Trophoblast cell (in vitro differentiated cells and primary cell): ENCODE data around the gene DNAH1.

Source experiments
- DNase-seq, 2 donors: peaks; one replicate each; pipeline ENCODE4 v3.0.0-alpha.2; 2016
- H2AFZ ChIP-seq: 2 replicates; pipeline ENCODE4 v1.6.1; 2013; ENCODE audit warnings: low read length, moderate library complexity, mild to moderate bottlenecking; ENCODE audit not compliant: insufficient read depth, poor library complexity
- H2AK5ac ChIP-seq: 2 replicates; pipeline ENCODE4 v1.6.1; 2013; ENCODE audit warnings: mild to moderate bottlenecking, low read length
- H2BK120ac ChIP-seq: 2 replicates; pipeline ENCODE4 v1.6.1; 2013; ENCODE audit warnings: low read length, mild to moderate bottlenecking, moderate library complexity; ENCODE audit not compliant: insufficient read depth, poor library complexity
- H2BK12ac ChIP-seq: 2 replicates; pipeline ENCODE4 v1.6.1; 2013; ENCODE audit warnings: mild to moderate bottlenecking, low read length, moderate library complexity
- H2BK5ac ChIP-seq: 2 replicates; pipeline ENCODE4 v1.6.1; 2013; ENCODE audit warnings: low read length, low read depth, moderate library complexity, mild to moderate bottlenecking; ENCODE audit not compliant: poor library complexity
- H3K14ac ChIP-seq: 2 replicates; pipeline ENCODE4 v1.6.1; 2013; ENCODE audit warnings: mild to moderate bottlenecking, low read length
- H3K18ac ChIP-seq: 2 replicates; pipeline ENCODE4 v1.6.1; 2013; ENCODE audit warnings: mild to moderate bottlenecking, low read length
- H3K23ac ChIP-seq: 2 replicates; pipeline ENCODE4 v1.6.1; 2013; ENCODE audit warnings: low read length
- H3K27ac ChIP-seq: 2 replicates; pipeline ENCODE4 v1.5.1; 2013; ENCODE audit warnings: low read depth, mild to moderate bottlenecking, inconsistent platforms, low read length, moderate library complexity
- H3K27me3 ChIP-seq: 2 replicates; pipeline ENCODE4 v1.6.1; 2013; ENCODE audit warnings: inconsistent platforms, mild to moderate bottlenecking, low read length, moderate library complexity; ENCODE audit not compliant: insufficient read depth
- H3K36me3 ChIP-seq, 2 experiments: 1 replicate in 1 of 2; 2 replicates in 1 of 2; pipeline ENCODE4 v1.6.1; 2013; ENCODE audit warnings: low read length in 2 of 2, mild to moderate bottlenecking in 2 of 2, moderate library complexity in 1 of 2; ENCODE audit not compliant: insufficient read depth in 2 of 2, control insufficient read depth in 1 of 2
- H3K4ac ChIP-seq: 2 replicates; pipeline ENCODE4 v1.6.1; 2013; ENCODE audit warnings: low read depth, mild to moderate bottlenecking, low read length, moderate library complexity
- H3K4me1 ChIP-seq, 2 experiments: 1 replicate in 1 of 2; 2 replicates in 1 of 2; pipeline ENCODE4 v1.6.1; 2013; ENCODE audit warnings: low read length in 2 of 2, mild to moderate bottlenecking in 2 of 2, moderate library complexity in 1 of 2; ENCODE audit not compliant: insufficient read depth in 2 of 2, control insufficient read depth in 1 of 2
- H3K4me2 ChIP-seq: 2 replicates; pipeline ENCODE4 v1.6.1; 2013; ENCODE audit warnings: inconsistent platforms, mild to moderate bottlenecking, low read length, moderate library complexity
- H3K4me3 ChIP-seq: 2 replicates; pipeline ENCODE4 v1.5.1; 2013; ENCODE audit warnings: mild to moderate bottlenecking, low read depth, low read length, inconsistent platforms
- H3K79me1 ChIP-seq: one replicate; pipeline ENCODE4 v1.6.1; 2013; ENCODE audit warnings: low read length
- H3K79me2 ChIP-seq: 2 replicates; pipeline ENCODE4 v1.6.1; 2013; ENCODE audit warnings: low read length, mild to moderate bottlenecking; ENCODE audit not compliant: control insufficient read depth, insufficient read depth, poor library complexity
- H3K9ac ChIP-seq: 2 replicates; pipeline ENCODE4 v1.6.1; 2013; ENCODE audit warnings: mild to moderate bottlenecking, low read length
- H3K9me3 ChIP-seq: 2 replicates; pipeline ENCODE4 v1.6.1; 2013; ENCODE audit warnings: low read depth, mild to moderate bottlenecking, control low read depth, inconsistent platforms, low read length; ENCODE audit not compliant: insufficient read depth
- H4K12ac ChIP-seq: 2 replicates; pipeline ENCODE4 v1.6.1; 2013; ENCODE audit warnings: low read depth, mild to moderate bottlenecking, low read length, moderate library complexity
- H4K8ac ChIP-seq: 2 replicates; pipeline ENCODE4 v1.6.1; 2013; ENCODE audit warnings: low read depth, mild to moderate bottlenecking, low read length, moderate library complexity
- H4K91ac ChIP-seq: one replicate; pipeline ENCODE4 v1.6.1; 2013; ENCODE audit warnings: low read depth, mild to moderate bottlenecking, low read length, moderate library complexity
- WGBS: extraction: QIAGEN DNeasy Blood & Tissue Kit; methylation state at CpG from one replicate; pipeline ENCODE4 v1.1.7; 2013; ENCODE audit warnings: missing lambda C conversion rate; ENCODE audit not compliant: insufficient read length, insufficient coverage; ENCODE audit errors: extremely low coverage; 5-methylcytosine and 5-hydroxymethylcytosine counted together

DNAH1 gene

DNA sequence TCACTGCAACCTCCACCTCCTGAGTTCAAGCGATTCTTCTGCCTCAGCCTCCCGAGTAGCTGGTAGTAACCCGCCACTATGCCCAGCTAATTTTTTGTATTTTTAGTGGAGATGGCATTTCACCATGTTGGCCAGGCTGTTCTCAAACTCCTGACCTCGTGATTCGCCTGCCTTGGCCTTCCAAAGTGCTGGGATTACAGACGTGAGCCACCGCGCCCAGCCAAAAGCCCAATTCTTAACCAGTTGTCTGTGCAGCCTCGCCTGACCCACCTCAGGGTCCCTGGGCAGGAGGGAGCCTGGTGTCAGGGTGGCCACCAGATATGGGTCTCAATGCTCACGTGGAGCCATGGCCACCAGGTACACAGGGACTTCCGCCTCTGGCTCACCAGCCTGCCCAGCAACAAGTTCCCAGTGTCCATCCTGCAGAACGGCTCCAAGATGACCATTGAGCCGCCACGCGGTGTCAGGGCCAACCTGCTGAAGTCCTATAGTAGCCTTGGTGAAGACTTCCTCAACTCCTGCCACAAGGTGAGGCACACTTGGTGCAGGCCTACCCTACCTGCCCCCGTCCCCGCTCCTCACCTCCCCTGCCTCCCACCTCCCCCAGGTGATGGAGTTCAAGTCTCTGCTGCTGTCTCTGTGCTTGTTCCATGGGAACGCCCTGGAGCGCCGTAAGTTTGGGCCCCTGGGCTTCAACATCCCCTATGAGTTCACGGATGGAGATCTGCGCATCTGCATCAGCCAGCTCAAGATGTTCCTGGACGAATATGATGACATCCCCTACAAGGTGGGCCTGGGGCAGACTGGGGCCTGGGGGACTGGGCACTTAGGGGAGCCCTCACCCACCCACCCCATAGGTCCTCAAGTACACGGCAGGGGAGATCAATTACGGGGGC is 80.1 kb downstream of the DNAH1 start:
- no peak for DNase-seq
- Histone ChIP-seq H3K9me3 (peaks cover under 1% of the 10 kb centered on the region), H2AK5ac (no peak overlapping the region), H3K4me2 (no peak overlapping the region), H3K27ac (no peak overlapping the region), H3K4ac (no peak overlapping the region), H3K27me3 (no peaks in the 10 kb centered on the region), H3K79me2 (no peaks in the 10 kb centered on the region), H3K18ac (no peak overlapping the region), H4K12ac (no peak overlapping the region), H3K4me3 (no peak overlapping the region), H2BK120ac (no peak overlapping the region), H3K79me1 (no peaks in the 10 kb centered on the region), H2BK12ac (no peak overlapping the region), H3K36me3 (peaks cover 11 to 14% of the 10 kb centered on the region in 2 experiments), H3K9ac (no peak overlapping the region), H3K4me1 (no peaks in the 10 kb centered on the region), H3K23ac (no peak overlapping the region), H4K91ac (no peak overlapping the region), H3K14ac (no peak overlapping the region), H4K8ac (no peak overlapping the region), H2BK5ac (no peak overlapping the region), H2AFZ (no peak overlapping the region)
- WGBS, result no CpG with 5 or more reads among the region's 25 CpGs

DNA sequence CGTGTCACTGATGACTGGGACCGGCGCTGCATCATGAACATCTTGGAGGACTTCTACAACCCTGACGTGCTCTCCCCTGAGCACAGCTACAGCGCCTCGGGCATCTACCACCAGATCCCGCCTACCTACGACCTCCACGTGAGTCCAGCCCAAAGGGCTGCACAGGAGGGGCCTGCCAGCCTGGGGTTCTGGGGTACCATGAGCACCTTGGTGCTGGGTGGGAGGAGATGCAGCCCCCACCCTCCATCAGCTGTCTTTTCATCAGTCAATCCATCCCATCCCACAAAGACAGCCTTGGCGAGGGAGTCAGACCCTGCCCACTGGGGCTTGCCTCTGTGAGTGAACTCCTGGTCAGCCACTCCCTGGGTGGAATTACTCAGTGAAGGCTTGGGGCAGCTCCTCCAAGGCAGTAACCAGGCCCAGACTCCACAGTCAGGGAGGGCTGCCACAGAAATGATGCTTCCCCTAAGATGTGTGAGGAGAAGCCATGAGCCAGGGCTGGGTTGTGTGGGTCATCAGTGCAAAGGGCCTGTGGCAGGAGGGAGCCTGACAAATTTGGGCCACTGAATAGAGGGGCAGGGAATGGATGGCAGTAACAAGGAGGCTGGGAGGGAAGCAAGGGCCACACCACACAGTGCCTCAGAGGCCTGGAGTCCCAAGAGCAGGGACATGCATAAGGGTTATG is 80.9 kb downstream of the DNAH1 start:
- no peak overlapping the region for H3K18ac ChIP-seq
- no peaks in the 10 kb centered on the region for H3K9me3 ChIP-seq
- H3K27me3 ChIP-seq, result no peaks in the 10 kb centered on the region
- no peak overlapping the region for H3K9ac ChIP-seq
- DNase-seq, result no peak
- no peaks in the 10 kb centered on the region for H3K79me1 ChIP-seq
- no peak overlapping the region for H2BK120ac ChIP-seq
- H3K23ac ChIP-seq, result no peak overlapping the region
- H3K36me3 ChIP-seq, result peaks cover 19 to 22% of the 10 kb centered on the region in 2 experiments
- H4K8ac ChIP-seq, result no peak overlapping the region
- no peak overlapping the region for H4K91ac ChIP-seq
- no peak overlapping the region for H3K4me2 ChIP-seq
- H3K4me3 ChIP-seq, result no peak overlapping the region
- no peak overlapping the region for H2BK5ac ChIP-seq
- WGBS, result no CpG with 5 or more reads among the region's 10 CpGs
- no peak overlapping the region for H2AK5ac ChIP-seq
- H3K4ac ChIP-seq, result no peak overlapping the region
- no peak overlapping the region for H4K12ac ChIP-seq
- H2BK12ac ChIP-seq, result no peak overlapping the region
- no peak overlapping the region for H3K14ac ChIP-seq
- no peak overlapping the region for H2AFZ ChIP-seq
- H3K4me1 ChIP-seq, result peaks cover under 1 to 2% of the 10 kb centered on the region in 2 experiments
- H3K27ac ChIP-seq, result no peak overlapping the region
- H3K79me2 ChIP-seq, result no peaks in the 10 kb centered on the region

DNA sequence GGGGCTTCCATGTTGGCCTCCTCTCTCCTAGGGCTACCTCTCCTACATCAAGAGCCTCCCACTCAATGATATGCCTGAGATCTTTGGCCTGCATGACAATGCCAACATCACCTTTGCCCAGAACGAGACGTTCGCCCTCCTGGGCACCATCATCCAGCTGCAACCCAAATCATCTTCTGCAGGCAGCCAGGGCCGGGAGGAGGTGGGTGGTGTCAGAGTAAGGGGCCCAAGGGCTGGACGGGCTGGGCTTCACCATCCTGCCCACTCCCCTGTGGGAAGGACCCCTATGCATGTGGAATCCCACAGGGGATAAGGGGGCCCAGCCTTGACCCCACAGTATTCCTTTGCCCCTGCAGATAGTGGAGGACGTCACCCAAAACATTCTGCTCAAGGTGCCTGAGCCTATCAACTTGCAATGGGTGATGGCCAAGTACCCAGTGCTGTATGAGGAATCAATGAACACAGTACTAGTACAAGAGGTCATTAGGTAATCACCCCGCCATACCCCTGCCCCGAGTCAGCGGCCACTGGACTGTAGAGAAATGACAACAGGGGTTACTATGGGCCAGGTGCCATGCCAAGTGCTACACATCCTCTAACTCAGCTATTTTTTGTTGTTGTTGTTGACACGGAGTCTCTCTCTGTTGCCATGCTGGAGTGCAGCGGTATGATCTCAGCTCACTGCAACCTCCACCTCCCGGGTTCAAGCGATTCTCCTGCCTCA is 81.7 kb downstream of the DNAH1 start:
- H3K23ac ChIP-seq, result no peak overlapping the region
- no peaks in the 10 kb centered on the region for H3K79me2 ChIP-seq
- no peak overlapping the region for H3K9ac ChIP-seq
- no peak overlapping the region for H2AFZ ChIP-seq
- no peak for DNase-seq
- no peaks in the 10 kb centered on the region for H3K27me3 ChIP-seq
- no peak overlapping the region for H3K4ac ChIP-seq
- no peaks in the 10 kb centered on the region for H3K79me1 ChIP-seq
- no peak overlapping the region for H2BK12ac ChIP-seq
- no peak overlapping the region for H4K91ac ChIP-seq
- no peak overlapping the region for H3K4me2 ChIP-seq
- H2BK5ac ChIP-seq, result no peak overlapping the region
- no peak overlapping the region for H2BK120ac ChIP-seq
- H3K18ac ChIP-seq, result no peak overlapping the region
- no peak overlapping the region for H3K27ac ChIP-seq
- no CpG with 5 or more reads among the region's 13 CpGs for WGBS
- peaks cover 27 to 30% of the 10 kb centered on the region in 2 experiments for H3K36me3 ChIP-seq
- no peak overlapping the region for H2AK5ac ChIP-seq
- no peak overlapping the region for H3K4me3 ChIP-seq
- no peak overlapping the region for H3K14ac ChIP-seq
- H3K4me1 ChIP-seq, result peaks cover 5% of the 10 kb centered on the region in 2 experiments
- no peak overlapping the region for H4K12ac ChIP-seq
- no peak overlapping the region for H4K8ac ChIP-seq
- H3K9me3 ChIP-seq, result no peaks in the 10 kb centered on the region

DNA sequence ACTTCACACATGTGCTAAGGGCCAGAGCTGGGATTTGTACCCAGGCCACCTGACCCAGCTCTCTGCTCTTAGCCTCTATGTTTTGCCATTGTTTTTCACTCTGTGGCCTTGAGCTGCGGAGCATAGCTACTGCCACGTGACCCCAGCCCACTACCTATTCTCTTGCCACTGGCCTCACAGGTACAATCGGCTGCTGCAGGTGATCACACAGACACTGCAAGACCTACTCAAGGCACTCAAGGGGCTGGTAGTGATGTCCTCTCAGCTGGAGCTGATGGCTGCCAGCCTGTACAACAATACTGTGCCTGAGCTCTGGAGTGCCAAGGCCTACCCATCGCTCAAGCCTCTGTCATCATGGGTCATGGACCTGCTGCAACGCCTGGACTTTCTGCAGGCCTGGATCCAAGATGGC is 82.6 kb downstream of the DNAH1 start:
- no peak overlapping the region for H2AFZ ChIP-seq
- H3K27me3 ChIP-seq, result no peaks in the 10 kb centered on the region
- peaks cover 5% of the 10 kb centered on the region in 2 experiments for H3K4me1 ChIP-seq
- no peak overlapping the region for H3K4me2 ChIP-seq
- peaks cover 35 to 39% of the 10 kb centered on the region in 2 experiments for H3K36me3 ChIP-seq
- H4K12ac ChIP-seq, result no peak overlapping the region
- H3K79me1 ChIP-seq, result no peaks in the 10 kb centered on the region
- no peak overlapping the region for H4K91ac ChIP-seq
- H2BK120ac ChIP-seq, result no peak overlapping the region
- H3K23ac ChIP-seq, result no peak overlapping the region
- H2BK5ac ChIP-seq, result no peak overlapping the region
- H2BK12ac ChIP-seq, result no peak overlapping the region
- H2AK5ac ChIP-seq, result no peak overlapping the region
- H3K9me3 ChIP-seq, result peaks cover 4% of the 10 kb centered on the region
- no peaks in the 10 kb centered on the region for H3K79me2 ChIP-seq
- no peak overlapping the region for H3K18ac ChIP-seq
- H3K27ac ChIP-seq, result no peak overlapping the region
- H3K14ac ChIP-seq, result no peak overlapping the region
- H3K4ac ChIP-seq, result no peak overlapping the region
- no peak overlapping the region for H4K8ac ChIP-seq
- no peak overlapping the region for H3K9ac ChIP-seq
- H3K4me3 ChIP-seq, result no peak overlapping the region
- WGBS, result no CpG with 5 or more reads among the region's 5 CpGs
- DNase-seq, result no peak
